H9 (cell line): ENCODE measurements around the gene PDGFB. TPM values are rescaled to one million over a fixed set of nuclear protein-coding genes. Genes with fewer than 3 reads are reported as not detected.

Experiments
- DNase-seq: peaks from one replicate; pipeline ENCODE4 v3.0.0-alpha.2; 2017
- H2AFZ ChIP-seq: one replicate; pipeline ENCODE4 v1.6.1; 2013; ENCODE audit warnings: mild to moderate bottlenecking, low read length, control low read depth, moderate library complexity
- H2AK5ac ChIP-seq: 2 replicates; pipeline ENCODE4 v1.6.1; 2013; ENCODE audit warnings: low read length, control low read depth, mixed read lengths; ENCODE audit not compliant: insufficient read length
- H2BK120ac ChIP-seq: one replicate; pipeline ENCODE4 v1.6.1; 2013; ENCODE audit warnings: low read depth, mild to moderate bottlenecking, low read length, control low read depth, inconsistent platforms; ENCODE audit not compliant: poor library complexity, severe bottlenecking
- H2BK12ac ChIP-seq: 2 replicates; pipeline ENCODE4 v1.6.1; 2013; ENCODE audit warnings: low read length, control low read depth, mixed read lengths, low read depth; ENCODE audit not compliant: insufficient read length
- H2BK15ac ChIP-seq: 2 replicates; pipeline ENCODE4 v1.6.1; 2013; ENCODE audit warnings: low read depth, low read length, control low read depth
- H2BK20ac ChIP-seq: one replicate; pipeline ENCODE4 v1.6.1; 2013; ENCODE audit warnings: low read depth, mild to moderate bottlenecking, low read length, control low read depth, inconsistent platforms; ENCODE audit not compliant: poor library complexity, severe bottlenecking
- H2BK5ac ChIP-seq: 2 replicates; pipeline ENCODE4 v1.6.1; 2013; ENCODE audit warnings: low read length, control low read depth, mixed read lengths; ENCODE audit not compliant: insufficient read length
- H3K14ac ChIP-seq: 2 replicates; pipeline ENCODE4 v1.6.1; 2013; ENCODE audit warnings: low read length, control low read depth; ENCODE audit not compliant: insufficient read depth
- H3K18ac ChIP-seq: 2 replicates; pipeline ENCODE4 v1.6.1; 2013; ENCODE audit warnings: low read depth, mild to moderate bottlenecking, mixed read lengths, low read length, control low read depth; ENCODE audit not compliant: insufficient read length
- H3K23ac ChIP-seq: 2 replicates; pipeline ENCODE4 v1.6.1; 2013; ENCODE audit warnings: low read length, control low read depth, mixed read lengths, low read depth; ENCODE audit not compliant: insufficient read length
- H3K23me2 ChIP-seq: 2 replicates; pipeline ENCODE4 v1.6.1; 2013; ENCODE audit warnings: low read depth, mild to moderate bottlenecking, mixed read lengths, low read length, control low read depth; ENCODE audit not compliant: insufficient read length, poor library complexity, severe bottlenecking
- H3K27ac ChIP-seq: 2 replicates; pipeline ENCODE4 v1.5.1; 2013; ENCODE audit warnings: low read length, control low read depth, mixed read lengths, low read depth; ENCODE audit not compliant: insufficient read length
- H3K27me3 ChIP-seq: 2 replicates; pipeline ENCODE4 v1.6.1; 2013; ENCODE audit warnings: low read length, control low read depth, inconsistent platforms; ENCODE audit not compliant: insufficient read depth
- H3K4ac ChIP-seq: 2 replicates; pipeline ENCODE4 v1.6.1; 2013; ENCODE audit warnings: low read depth, mild to moderate bottlenecking, control low read depth, inconsistent platforms, low read length, moderate library complexity
- H3K4me1 ChIP-seq: 2 replicates; pipeline ENCODE4 v1.6.1; 2013; ENCODE audit warnings: low read length, control low read depth, inconsistent platforms; ENCODE audit not compliant: insufficient read depth
- H3K4me2 ChIP-seq: 2 replicates; pipeline ENCODE4 v1.6.1; 2013; ENCODE audit warnings: low read length, control low read depth, mixed read lengths; ENCODE audit not compliant: insufficient read length, insufficient read depth
- H3K56ac ChIP-seq: 2 replicates; pipeline ENCODE4 v1.6.1; 2013; ENCODE audit warnings: low read depth, mild to moderate bottlenecking, mixed read lengths, low read length, control low read depth; ENCODE audit not compliant: insufficient read length
- H3K79me1 ChIP-seq: 2 replicates; pipeline ENCODE4 v1.6.1; 2013; ENCODE audit warnings: low read depth, mild to moderate bottlenecking, moderate library complexity, low read length, control low read depth, inconsistent platforms; ENCODE audit not compliant: insufficient read depth, poor library complexity, severe bottlenecking
- H3K79me2 ChIP-seq: 2 replicates; pipeline ENCODE4 v1.6.1; 2013; ENCODE audit warnings: low read length, control low read depth, inconsistent platforms; ENCODE audit not compliant: insufficient read depth
- H3K9ac ChIP-seq: 2 replicates; pipeline ENCODE4 v1.6.1; 2013; ENCODE audit warnings: low read length, control low read depth, mixed read lengths; ENCODE audit not compliant: insufficient read length; ENCODE audit errors: extremely low read depth
- H3K9me3 ChIP-seq: one replicate; pipeline ENCODE4 v1.6.1; 2013; ENCODE audit warnings: low read depth, low read length, inconsistent platforms; ENCODE audit not compliant: control insufficient read depth
- H3T11ph ChIP-seq: one replicate; pipeline ENCODE4 v1.6.1; 2013; ENCODE audit warnings: mild to moderate bottlenecking, low read length, control low read depth, inconsistent platforms
- H4K20me1 ChIP-seq: one replicate; pipeline ENCODE4 v1.6.1; 2013; ENCODE audit not compliant: control insufficient read depth, insufficient read length, insufficient read depth
- H4K5ac ChIP-seq: 2 replicates; pipeline ENCODE4 v1.6.1; 2013; ENCODE audit warnings: low read depth, mild to moderate bottlenecking, mixed read lengths, low read length, control low read depth; ENCODE audit not compliant: insufficient read length
- H4K8ac ChIP-seq: replicated peaks from 2 replicates; pipeline ENCODE4 v1.6.1; 2013; ENCODE audit warnings: low read length, control low read depth, mixed read lengths, low read depth; ENCODE audit not compliant: insufficient read length
- H4K91ac ChIP-seq: 2 replicates; pipeline ENCODE4 v1.6.1; 2013; ENCODE audit warnings: low read depth, mild to moderate bottlenecking, moderate library complexity, mixed read lengths, low read length, control low read depth; ENCODE audit not compliant: insufficient read length
- H3K27ac Mint-ChIP-seq, 3 experiments: 2 replicates in 2 of 3; 3 replicates in 1 of 3; pipeline ENCODE4 v1.8.0; 2020 to 2021; ENCODE audit warnings: mixed read lengths in 3 of 3, mild to moderate bottlenecking in 1 of 3, moderate library complexity in 1 of 3
- H3K27me3 Mint-ChIP-seq: 2 replicates; pipeline ENCODE4 v1.8.0; 2021; ENCODE audit warnings: low read depth, mild to moderate bottlenecking, moderate library complexity, mixed read lengths
- H3K36me3 Mint-ChIP-seq, 3 experiments: 2 replicates in 2 of 3; 3 replicates in 1 of 3; pipeline ENCODE4 v1.8.0; 2020 to 2021; ENCODE audit warnings: low read depth in 3 of 3, mixed read lengths in 3 of 3; ENCODE audit not compliant: insufficient read depth in 1 of 3
- H3K4me1 Mint-ChIP-seq, 2 experiments: 2 replicates each; pipeline ENCODE4 v1.8.0; 2020; ENCODE audit warnings: mixed read lengths in 2 of 2
- H3K4me3 Mint-ChIP-seq, 2 experiments: 2 replicates in 1 of 2; 3 replicates in 1 of 2; pipeline ENCODE4 v1.8.0; 2020 to 2021; ENCODE audit warnings: mild to moderate bottlenecking in 2 of 2, mixed read lengths in 2 of 2, moderate library complexity in 1 of 2
- H3K9me3 Mint-ChIP-seq, 2 experiments: 2 replicates in 1 of 2; 3 replicates in 1 of 2; pipeline ENCODE4 v1.8.0; 2020; ENCODE audit warnings: mild to moderate bottlenecking in 2 of 2, mixed read lengths in 2 of 2, moderate library complexity in 1 of 2
- WGBS: extraction: QIAGEN DNeasy Blood & Tissue Kit; methylation state at CpG from one replicate; pipeline ENCODE4 v1.1.7; 2013; ENCODE audit warnings: missing lambda C conversion rate, low lambda C conversion rate, mixed read lengths; ENCODE audit not compliant: insufficient read length; ENCODE audit errors: extremely low coverage; 5-methylcytosine and 5-hydroxymethylcytosine counted together
- total RNA-seq: library from RNA; stranded (reverse); gene quantifications from 2 replicates; pipeline ENCODE4 v1.2.1, GENCODE V29; 2021
- TF ChIP-seq, protein P1 (sequence below): fragments of 200-600 bp; sonication (generic); conservative IDR thresholded peaks from 3 replicates; pipeline ENCODE4 v1.8.0; 2021; ENCODE audit warnings: antibody characterized with exemption, mild to moderate bottlenecking

PDGFB gene
- total RNA-seq, 1 experiment from 2014 or later = 6.1 TPM

DNA sequence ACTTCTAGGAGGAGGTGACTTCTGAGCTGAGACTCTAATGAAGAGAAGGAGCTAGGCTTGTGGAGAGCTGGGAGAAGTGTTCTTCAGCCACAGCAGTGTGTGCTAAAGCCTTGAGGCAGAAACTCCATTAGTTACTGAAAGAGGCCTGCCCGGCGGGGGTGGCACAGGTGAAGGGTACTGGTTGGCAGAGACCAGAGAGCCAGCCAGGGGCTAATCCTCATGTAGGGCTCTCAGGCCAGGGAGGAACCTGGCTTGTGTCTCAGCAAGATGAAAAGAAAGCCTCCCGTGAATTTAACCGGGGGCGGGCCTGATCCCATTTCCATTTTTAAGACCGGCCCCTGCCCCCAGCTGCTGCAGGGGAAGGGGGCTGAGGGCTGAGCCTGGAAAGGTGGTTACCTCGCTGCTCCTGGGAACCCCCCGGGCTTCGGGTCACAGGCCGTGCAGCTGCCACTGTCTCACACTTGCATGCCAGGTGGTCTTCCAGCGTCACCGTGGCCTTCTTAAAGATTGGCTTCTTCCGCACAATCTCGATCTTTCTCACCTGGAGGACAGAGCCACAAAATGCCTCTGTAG is 15.0 kb downstream of the PDGFB start:
- Histone ChIP-seq H3K14ac (0 out of 2 replicates have a peak overlapping the region, but pooled peaks have one; percentile 30), H3K27ac (no peak overlapping the region), H3K23ac (no peak overlapping the region), H3K23me2 (no peaks in the 10 kb centered on the region), H3K4me2 (peak overlapping the region; percentile 6), H3K79me2 (no peaks in the 10 kb centered on the region), H2AFZ (no peak overlapping the region), H3K9me3 (no peaks in the 10 kb centered on the region), H3K9ac (no peak overlapping the region), H3K4me1 (peaks cover 8% of the 10 kb centered on the region; the same call in 1 of the 2 replicates), H2BK12ac (no peak overlapping the region), H2AK5ac (no peak overlapping the region), H4K20me1 (no peaks in the 10 kb centered on the region), H3T11ph (no peak overlapping the region), H3K79me1 (no peaks in the 10 kb centered on the region), H2BK15ac (no peak overlapping the region), H2BK5ac (no peak overlapping the region), H4K91ac (no peak overlapping the region), H3K27me3 (no peaks in the 10 kb centered on the region), H4K8ac (no peak overlapping the region), H3K4ac (no peak overlapping the region), H3K56ac (no peak overlapping the region), H2BK20ac (no peak overlapping the region), H2BK120ac (no peak overlapping the region), H3K18ac (no peak overlapping the region), H4K5ac (no peak overlapping the region)
- peaks cover 40 to 49% of the 10 kb centered on the region in 2 experiments for H3K4me1 Mint-ChIP-seq
- TF ChIP-seq, protein P1, sequence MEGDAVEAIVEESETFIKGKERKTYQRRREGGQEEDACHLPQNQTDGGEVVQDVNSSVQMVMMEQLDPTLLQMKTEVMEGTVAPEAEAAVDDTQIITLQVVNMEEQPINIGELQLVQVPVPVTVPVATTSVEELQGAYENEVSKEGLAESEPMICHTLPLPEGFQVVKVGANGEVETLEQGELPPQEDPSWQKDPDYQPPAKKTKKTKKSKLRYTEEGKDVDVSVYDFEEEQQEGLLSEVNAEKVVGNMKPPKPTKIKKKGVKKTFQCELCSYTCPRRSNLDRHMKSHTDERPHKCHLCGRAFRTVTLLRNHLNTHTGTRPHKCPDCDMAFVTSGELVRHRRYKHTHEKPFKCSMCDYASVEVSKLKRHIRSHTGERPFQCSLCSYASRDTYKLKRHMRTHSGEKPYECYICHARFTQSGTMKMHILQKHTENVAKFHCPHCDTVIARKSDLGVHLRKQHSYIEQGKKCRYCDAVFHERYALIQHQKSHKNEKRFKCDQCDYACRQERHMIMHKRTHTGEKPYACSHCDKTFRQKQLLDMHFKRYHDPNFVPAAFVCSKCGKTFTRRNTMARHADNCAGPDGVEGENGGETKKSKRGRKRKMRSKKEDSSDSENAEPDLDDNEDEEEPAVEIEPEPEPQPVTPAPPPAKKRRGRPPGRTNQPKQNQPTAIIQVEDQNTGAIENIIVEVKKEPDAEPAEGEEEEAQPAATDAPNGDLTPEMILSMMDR = no peak
- peak overlapping the region; percentile 19 to 49 for H3K4me3 Mint-ChIP-seq
- peak overlapping the region; percentile 59 to 97 (median 81); a peak in 5 of 7 replicates for H3K27ac Mint-ChIP-seq
- H3K9me3 Mint-ChIP-seq = no peaks in the 10 kb centered on the region; a peak in 2 of 5 replicates
- H3K36me3 Mint-ChIP-seq = peaks cover 0 to 9% (median 0%) of the 10 kb centered on the region in 3 experiments; a peak in 3 of 7 replicates
- no peak for DNase-seq
- no CpG with 5 or more reads among the region's 14 CpGs for whole genome bisulfite sequencing
- peaks cover 13% of the 10 kb centered on the region for H3K27me3 Mint-ChIP-seq
